ENCODE data around the gene OR5AU1. TPM values are rescaled to one million over a fixed set of nuclear protein-coding genes. Genes with fewer than 3 reads are reported as not detected.

The OR5AU1 gene
- not detected for polyA plus RNA-seq (2012; ENCODE audit: low read depth, missing spikeins)

GRCh38 chr14:21155963-21156362, at the start of gene OR5AU1:
Gene OR5AU1 (minus strand): TSS chr14:21156063. CDS start chr14:21155872, 191 bp downstream.
- DNase-seq (ENCODE audit: insufficient read length, low spot score) (no peak), FAIRE-seq (no peak)
- TF ChIP-seq POLR2AphosphoS5 (IDR thresholded peaks at IDR 0.05; ENCODE audit: low read depth, low read length) (no peak), TAF1 (IDR thresholded peaks at IDR 0.05; ENCODE audit: low read depth, low read length) (no peak), PAX5 (IDR thresholded peaks at IDR 0.05; ENCODE audit: insufficient read depth, low read length, severe bottlenecking) (no peak), POLR2A (IDR thresholded peaks at IDR 0.05; ENCODE audit: low read depth, low read length) (no peak), SPI1 (IDR thresholded peaks at IDR 0.05; ENCODE audit: low read depth, low read length) (no peak), POU2F2 (IDR thresholded peaks at IDR 0.05; ENCODE audit: low read depth, low read length) (no peak)

DNA sequence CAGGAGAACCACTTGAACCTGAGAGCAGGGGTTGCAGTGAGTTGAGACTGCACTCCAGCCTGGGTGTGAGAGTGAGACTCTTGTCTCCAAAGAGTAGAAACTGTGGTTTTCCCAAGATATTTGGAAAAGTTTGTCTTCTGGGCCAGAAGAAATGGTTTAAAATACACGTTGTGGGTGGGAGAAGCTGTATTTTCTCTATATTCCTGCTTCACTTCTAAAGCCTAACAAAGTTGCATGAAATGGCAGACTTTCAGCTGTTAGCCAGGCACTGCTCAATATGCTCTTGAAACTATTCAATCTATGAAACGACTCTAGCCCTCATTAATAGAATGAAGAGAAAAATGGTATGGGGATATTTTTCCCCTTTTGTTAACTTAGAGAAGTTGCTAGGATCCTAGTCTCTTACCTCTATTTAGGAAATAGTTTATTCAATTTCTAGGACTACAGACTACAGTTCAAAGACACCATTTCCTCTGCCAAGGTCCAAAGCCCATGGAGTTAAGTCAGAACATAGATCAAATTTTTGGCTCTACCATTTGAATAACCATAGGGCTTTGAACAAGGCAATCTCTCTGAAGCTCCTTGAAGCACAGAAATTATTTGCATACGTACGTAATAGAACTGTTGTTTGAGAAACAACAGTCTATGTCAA, 49.3 kb upstream of the OR5AU1 start:
- no peak for FAIRE-seq
- DNase-seq (ENCODE audit: insufficient read length, low spot score), result no peak

GRCh38 chr14:21204167-21205025, 48.5 kb upstream of the OR5AU1 start:
- TF ChIP-seq POLR2AphosphoS5 (IDR thresholded peaks at IDR 0.05; ENCODE audit: low read depth, low read length) (0 out of 2 replicates have a peak, but pooled peaks have one; percentile 27), PAX5 (IDR thresholded peaks at IDR 0.05; ENCODE audit: insufficient read depth, low read length, severe bottlenecking) (no peak), POLR2A (IDR thresholded peaks at IDR 0.05; ENCODE audit: low read depth, low read length) (peak; percentile 45)
- DNase-seq (ENCODE audit: insufficient read length, low spot score), result no peak
- no peak for FAIRE-seq

More for the DNA sequence above, 49.3 kb upstream of the OR5AU1 start:
- TF ChIP-seq POU2F2 (IDR thresholded peaks at IDR 0.05; ENCODE audit: low read depth, low read length), result no peak
- TF ChIP-seq SPI1 (IDR thresholded peaks at IDR 0.05; ENCODE audit: low read depth, low read length), result no peak
- TF ChIP-seq TAF1 (IDR thresholded peaks at IDR 0.05; ENCODE audit: low read depth, low read length), result no peak
- no peak for TF ChIP-seq POLR2A (IDR thresholded peaks at IDR 0.05; ENCODE audit: low read depth, low read length)
- no peak for TF ChIP-seq PAX5 (IDR thresholded peaks at IDR 0.05; ENCODE audit: insufficient read depth, low read length, severe bottlenecking)
- no peak for TF ChIP-seq POLR2AphosphoS5 (IDR thresholded peaks at IDR 0.05; ENCODE audit: low read depth, low read length)

DNA sequence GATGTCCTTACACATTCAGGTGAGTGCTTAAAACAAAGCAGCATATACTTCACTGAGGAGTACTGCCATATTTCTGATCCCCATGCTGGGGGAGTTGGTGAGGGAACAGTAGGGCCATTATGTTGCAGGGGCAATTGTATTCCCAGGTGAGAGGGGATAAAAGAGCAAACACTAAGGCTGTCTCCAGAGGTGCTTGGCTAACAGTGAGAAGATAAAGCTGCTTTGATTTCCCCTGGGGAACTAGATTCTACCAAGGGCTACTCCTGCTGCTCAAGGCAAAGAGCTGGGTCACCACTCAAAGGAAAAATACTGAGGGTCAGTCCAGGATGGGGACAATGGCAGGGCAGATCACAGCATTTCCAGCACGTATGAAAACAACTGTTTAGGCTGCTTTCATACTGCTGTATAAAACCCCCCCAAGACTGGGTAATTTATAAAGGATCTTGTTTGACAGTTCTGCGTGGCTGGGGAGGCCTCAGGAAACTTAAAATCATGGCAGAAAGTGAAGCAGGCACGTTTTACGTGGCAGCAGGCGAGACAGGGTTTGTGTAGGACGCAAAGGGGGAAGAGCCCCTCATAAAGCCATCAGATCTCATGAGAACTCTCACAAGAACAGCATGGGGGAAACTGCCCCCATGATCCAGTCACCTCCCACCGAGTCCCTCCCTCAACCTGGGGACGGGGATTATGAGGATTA, 47.8 kb upstream of the OR5AU1 start:
- FAIRE-seq, result no peak
- TF ChIP-seq POLR2A (IDR thresholded peaks at IDR 0.05; ENCODE audit: low read depth, low read length) (no peak), POLR2AphosphoS5 (IDR thresholded peaks at IDR 0.05; ENCODE audit: low read depth, low read length) (peak; percentile 49; the same call in 1 of the 2 replicates)
- no peak for DNase-seq (ENCODE audit: insufficient read length, low spot score)

GRCh38 chr14:21202463-21203358, 46.8 kb upstream of the OR5AU1 start:
- FAIRE-seq (peak; percentile 9), DNase-seq (ENCODE audit: insufficient read length, low spot score) (no peak)
- TF ChIP-seq POU2F2 (IDR thresholded peaks at IDR 0.05; ENCODE audit: low read depth, low read length) (no peak), POLR2A (IDR thresholded peaks at IDR 0.05; ENCODE audit: low read depth, low read length) (no peak), POLR2AphosphoS5 (IDR thresholded peaks at IDR 0.05; ENCODE audit: low read depth, low read length) (no peak), SPI1 (IDR thresholded peaks at IDR 0.05; ENCODE audit: low read depth, low read length) (no peak), PAX5 (IDR thresholded peaks at IDR 0.05; ENCODE audit: insufficient read depth, low read length, severe bottlenecking) (no peak), TAF1 (IDR thresholded peaks at IDR 0.05; ENCODE audit: low read depth, low read length) (no peak)

DNA sequence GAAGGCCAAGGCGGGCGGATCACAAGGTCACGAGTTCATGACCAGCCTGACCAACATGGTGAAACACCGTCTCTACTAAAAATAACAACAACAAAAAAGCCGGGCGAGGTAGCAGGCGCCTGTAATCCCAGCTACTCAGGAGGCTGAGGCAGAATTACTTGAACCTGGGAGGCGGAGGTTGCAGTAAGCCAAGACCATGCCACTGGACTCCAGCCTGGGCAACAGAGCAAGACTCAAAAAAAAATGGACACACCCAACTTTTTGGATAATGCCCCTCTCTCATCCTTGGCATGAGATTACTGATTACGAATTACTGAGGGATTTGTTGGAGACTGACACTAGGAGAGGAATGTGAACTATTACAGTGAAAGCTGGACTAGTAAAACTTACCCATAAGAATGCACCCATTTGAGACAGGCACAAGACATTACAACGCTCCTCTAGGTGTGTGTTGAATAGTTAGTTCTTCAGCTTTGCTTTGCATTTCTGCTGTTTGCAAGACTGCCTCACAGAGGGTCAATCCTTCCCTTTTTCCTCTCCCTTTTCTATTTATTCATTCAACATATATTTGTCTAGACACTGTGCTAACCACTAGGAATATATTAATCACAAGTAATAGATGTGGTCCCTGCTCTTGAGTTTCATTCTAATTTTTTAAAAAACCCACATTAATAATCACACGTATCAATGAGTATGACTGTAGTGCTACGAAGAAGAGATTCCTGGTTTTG, 46.0 kb upstream of the OR5AU1 start:
- FAIRE-seq (no peak), DNase-seq (ENCODE audit: insufficient read length, low spot score) (no peak)
- TF ChIP-seq POLR2AphosphoS5 (IDR thresholded peaks at IDR 0.05; ENCODE audit: low read depth, low read length), result no peak
- TF ChIP-seq POLR2A (IDR thresholded peaks at IDR 0.05; ENCODE audit: low read depth, low read length), result no peak
- no peak for TF ChIP-seq PAX5 (IDR thresholded peaks at IDR 0.05; ENCODE audit: insufficient read depth, low read length, severe bottlenecking)
- no peak for TF ChIP-seq SPI1 (IDR thresholded peaks at IDR 0.05; ENCODE audit: low read depth, low read length)
- TF ChIP-seq TAF1 (IDR thresholded peaks at IDR 0.05; ENCODE audit: low read depth, low read length), result no peak
- no peak for TF ChIP-seq POU2F2 (IDR thresholded peaks at IDR 0.05; ENCODE audit: low read depth, low read length)

- DNase-seq (ENCODE audit: insufficient read length, low spot score) (no peak), FAIRE-seq (no peak)
- TF ChIP-seq PAX5 (IDR thresholded peaks at IDR 0.05; ENCODE audit: insufficient read depth, low read length, severe bottlenecking), result no peak
- no peak for TF ChIP-seq TAF1 (IDR thresholded peaks at IDR 0.05; ENCODE audit: low read depth, low read length)
- TF ChIP-seq POLR2A (IDR thresholded peaks at IDR 0.05; ENCODE audit: low read depth, low read length), result no peak
- no peak for TF ChIP-seq POU2F2 (IDR thresholded peaks at IDR 0.05; ENCODE audit: low read depth, low read length)
- TF ChIP-seq POLR2AphosphoS5 (IDR thresholded peaks at IDR 0.05; ENCODE audit: low read depth, low read length), result no peak
- no peak for TF ChIP-seq SPI1 (IDR thresholded peaks at IDR 0.05; ENCODE audit: low read depth, low read length)
Measured at GRCh38 chr14:21200752-21201461, 45.0 kb upstream of the OR5AU1 start.
